GM12878 (cell line): ENCODE results near the gene NPAS3.

Experiments used
- POLR2A ChIP-seq: IDR thresholded peaks from 2 replicates; pipeline ENCODE4 v1.6.1; 2011; ENCODE audit warnings: low read depth, mild to moderate bottlenecking, low read length
- ZNF217 ChIP-seq: fragments of 450-650 bp; IDR thresholded peaks from 2 replicates; pipeline ENCODE4 v1.6.1; 2017; ENCODE audit warnings: antibody characterized with exemption, mild to moderate bottlenecking

DNA sequence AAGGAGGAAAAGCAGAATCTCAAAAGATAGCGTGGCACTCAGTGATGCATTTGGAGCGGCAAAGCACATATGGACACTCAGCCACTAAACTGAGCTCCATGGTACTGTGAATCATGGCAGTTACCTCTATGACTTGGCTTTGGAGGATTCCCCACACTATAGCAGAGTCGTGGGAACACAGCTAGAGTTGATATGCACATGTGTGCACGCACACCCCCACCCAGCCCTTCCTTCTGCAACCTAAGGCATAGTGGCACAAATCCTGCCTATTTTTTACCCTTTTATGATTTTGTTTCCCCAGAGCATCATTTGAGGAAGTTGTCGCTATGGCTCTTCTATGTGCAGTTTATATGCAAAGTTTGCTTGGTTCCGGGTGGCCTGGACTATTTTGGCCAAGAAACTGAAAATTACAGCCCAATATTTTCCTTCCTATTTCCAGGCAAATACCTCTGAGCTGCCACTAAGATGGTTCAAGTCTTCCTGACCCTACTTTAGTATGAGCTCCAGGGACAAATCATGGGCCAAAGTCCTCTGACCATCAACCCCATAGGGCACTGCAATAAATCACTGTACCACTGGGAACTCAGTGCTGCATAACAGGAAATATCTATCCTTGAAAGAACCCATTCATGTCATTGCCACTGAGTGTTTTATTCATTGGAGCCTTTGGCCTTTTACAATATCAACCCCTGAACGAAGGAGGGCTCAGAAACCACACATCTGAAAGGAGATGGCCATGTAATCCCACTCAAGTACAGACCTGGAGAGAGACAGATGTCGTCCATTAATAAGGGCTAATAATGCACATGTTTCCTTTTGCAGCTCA lies 834.7 kb downstream of the NPAS3 start:
- TF ChIP-seq ZNF217 (no peak), POLR2A (no peak)
